ENCODE results near the gene TSPAN9. TPM values are rescaled to one million over a fixed set of nuclear protein-coding genes. Genes with fewer than 3 reads are reported as not detected.

TSPAN9 gene
- total RNA-seq, 1 donor from 2014 or later, result 31.7 TPM

- no peak for DNase-seq (ENCODE audit: extremely low spot score, unreplicated experiment)
- no peak overlapping the region for H3K27ac Mint-ChIP-seq
- no peaks in the 10 kb centered on the region for H3K27me3 Mint-ChIP-seq
- H3K4me1 Mint-ChIP-seq (ENCODE audit: unreplicated experiment), result no peaks in the 10 kb centered on the region
- no peak for TF ChIP-seq CTCF (conservative IDR thresholded peaks at IDR 0.05)
- H3K36me3 Mint-ChIP-seq, result peaks cover 30% of the 10 kb centered on the region
- peaks cover 10% of the 10 kb centered on the region for H3K9me3 Mint-ChIP-seq
- H3K4me3 Mint-ChIP-seq, result no peak overlapping the region
Measured at GRCh38 chr12:3124917-3125316, 47.7 kb downstream of the TSPAN9 start.

GRCh38 chr12:3125674-3126073, 48.5 kb downstream of the TSPAN9 start:
- no peak overlapping the region for H3K27ac Mint-ChIP-seq
- peaks cover 26% of the 10 kb centered on the region for H3K36me3 Mint-ChIP-seq
- H3K27me3 Mint-ChIP-seq, result no peaks in the 10 kb centered on the region
- H3K9me3 Mint-ChIP-seq, result peaks cover 10% of the 10 kb centered on the region
- no peak for DNase-seq (ENCODE audit: extremely low spot score, unreplicated experiment)
- no peak for TF ChIP-seq CTCF (conservative IDR thresholded peaks at IDR 0.05)
- H3K4me1 Mint-ChIP-seq (ENCODE audit: unreplicated experiment), result peaks cover 7% of the 10 kb centered on the region
- no peak overlapping the region for H3K4me3 Mint-ChIP-seq

- no peak for DNase-seq (ENCODE audit: extremely low spot score, unreplicated experiment)
- peaks cover 12% of the 10 kb centered on the region for H3K4me1 Mint-ChIP-seq (ENCODE audit: unreplicated experiment)
- peaks cover 10% of the 10 kb centered on the region for H3K9me3 Mint-ChIP-seq
- H3K27me3 Mint-ChIP-seq, result no peaks in the 10 kb centered on the region
- no peak overlapping the region for H3K4me3 Mint-ChIP-seq
- TF ChIP-seq CTCF (conservative IDR thresholded peaks at IDR 0.05), result no peak
- H3K27ac Mint-ChIP-seq, result no peak overlapping the region
- peaks cover 30% of the 10 kb centered on the region for H3K36me3 Mint-ChIP-seq
Measured at GRCh38 chr12:3127832-3128231, 50.7 kb downstream of the TSPAN9 start.

- Mint-ChIP-seq H3K4me3 (no peak overlapping the region), H3K9me3 (peaks cover 10% of the 10 kb centered on the region), H3K27me3 (no peaks in the 10 kb centered on the region), H3K36me3 (peaks cover 27% of the 10 kb centered on the region), H3K4me1 (ENCODE audit: unreplicated experiment) (peaks cover 12% of the 10 kb centered on the region), H3K27ac (no peak overlapping the region)
- no peak for TF ChIP-seq CTCF (conservative IDR thresholded peaks at IDR 0.05)
- DNase-seq (ENCODE audit: extremely low spot score, unreplicated experiment), result no peak
Measured at GRCh38 chr12:3128498-3129293, 51.5 kb downstream of the TSPAN9 start.

GRCh38 chr12:3129301-3130056, 52.3 kb downstream of the TSPAN9 start:
- Mint-ChIP-seq H3K4me3 (no peak overlapping the region), H3K9me3 (peaks cover 10% of the 10 kb centered on the region), H3K36me3 (peaks cover 23% of the 10 kb centered on the region), H3K27me3 (no peaks in the 10 kb centered on the region), H3K27ac (no peak overlapping the region), H3K4me1 (ENCODE audit: unreplicated experiment) (peaks cover 12% of the 10 kb centered on the region)
- DNase-seq (ENCODE audit: extremely low spot score, unreplicated experiment), result no peak
- TF ChIP-seq CTCF (conservative IDR thresholded peaks at IDR 0.05), result no peak

All from type B pancreatic cell (in vitro differentiated cells).